H9 (cell line): Measurements from ENCODE around the gene ANKIB1. TPM values are rescaled to one million over a fixed set of nuclear protein-coding genes. Genes with fewer than 3 reads are reported as not detected.

Experiments
- DNase-seq: peaks from one replicate; pipeline ENCODE4 v3.0.0-alpha.2; 2017
- H2AFZ ChIP-seq: one replicate; pipeline ENCODE4 v1.6.1; 2013; ENCODE audit warnings: mild to moderate bottlenecking, low read length, control low read depth, moderate library complexity
- H2AK5ac ChIP-seq: 2 replicates; pipeline ENCODE4 v1.6.1; 2013; ENCODE audit warnings: low read length, control low read depth, mixed read lengths; ENCODE audit not compliant: insufficient read length
- H2BK120ac ChIP-seq: one replicate; pipeline ENCODE4 v1.6.1; 2013; ENCODE audit warnings: low read depth, mild to moderate bottlenecking, low read length, control low read depth, inconsistent platforms; ENCODE audit not compliant: poor library complexity, severe bottlenecking
- H2BK12ac ChIP-seq: 2 replicates; pipeline ENCODE4 v1.6.1; 2013; ENCODE audit warnings: low read length, control low read depth, mixed read lengths, low read depth; ENCODE audit not compliant: insufficient read length
- H2BK15ac ChIP-seq: 2 replicates; pipeline ENCODE4 v1.6.1; 2013; ENCODE audit warnings: low read depth, low read length, control low read depth
- H2BK20ac ChIP-seq: one replicate; pipeline ENCODE4 v1.6.1; 2013; ENCODE audit warnings: low read depth, mild to moderate bottlenecking, low read length, control low read depth, inconsistent platforms; ENCODE audit not compliant: poor library complexity, severe bottlenecking
- H2BK5ac ChIP-seq: 2 replicates; pipeline ENCODE4 v1.6.1; 2013; ENCODE audit warnings: low read length, control low read depth, mixed read lengths; ENCODE audit not compliant: insufficient read length
- H3K14ac ChIP-seq: 2 replicates; pipeline ENCODE4 v1.6.1; 2013; ENCODE audit warnings: low read length, control low read depth; ENCODE audit not compliant: insufficient read depth
- H3K18ac ChIP-seq: 2 replicates; pipeline ENCODE4 v1.6.1; 2013; ENCODE audit warnings: low read depth, mild to moderate bottlenecking, mixed read lengths, low read length, control low read depth; ENCODE audit not compliant: insufficient read length
- H3K23ac ChIP-seq: 2 replicates; pipeline ENCODE4 v1.6.1; 2013; ENCODE audit warnings: low read length, control low read depth, mixed read lengths, low read depth; ENCODE audit not compliant: insufficient read length
- H3K23me2 ChIP-seq: 2 replicates; pipeline ENCODE4 v1.6.1; 2013; ENCODE audit warnings: low read depth, mild to moderate bottlenecking, mixed read lengths, low read length, control low read depth; ENCODE audit not compliant: insufficient read length, poor library complexity, severe bottlenecking
- H3K27ac ChIP-seq: 2 replicates; pipeline ENCODE4 v1.5.1; 2013; ENCODE audit warnings: low read length, control low read depth, mixed read lengths, low read depth; ENCODE audit not compliant: insufficient read length
- H3K27me3 ChIP-seq: 2 replicates; pipeline ENCODE4 v1.6.1; 2013; ENCODE audit warnings: low read length, control low read depth, inconsistent platforms; ENCODE audit not compliant: insufficient read depth
- H3K4ac ChIP-seq: 2 replicates; pipeline ENCODE4 v1.6.1; 2013; ENCODE audit warnings: low read depth, mild to moderate bottlenecking, control low read depth, inconsistent platforms, low read length, moderate library complexity
- H3K4me1 ChIP-seq: 2 replicates; pipeline ENCODE4 v1.6.1; 2013; ENCODE audit warnings: low read length, control low read depth, inconsistent platforms; ENCODE audit not compliant: insufficient read depth
- H3K4me2 ChIP-seq: 2 replicates; pipeline ENCODE4 v1.6.1; 2013; ENCODE audit warnings: low read length, control low read depth, mixed read lengths; ENCODE audit not compliant: insufficient read length, insufficient read depth
- H3K56ac ChIP-seq: 2 replicates; pipeline ENCODE4 v1.6.1; 2013; ENCODE audit warnings: low read depth, mild to moderate bottlenecking, mixed read lengths, low read length, control low read depth; ENCODE audit not compliant: insufficient read length
- H3K79me1 ChIP-seq: 2 replicates; pipeline ENCODE4 v1.6.1; 2013; ENCODE audit warnings: low read depth, mild to moderate bottlenecking, moderate library complexity, low read length, control low read depth, inconsistent platforms; ENCODE audit not compliant: insufficient read depth, poor library complexity, severe bottlenecking
- H3K79me2 ChIP-seq: 2 replicates; pipeline ENCODE4 v1.6.1; 2013; ENCODE audit warnings: low read length, control low read depth, inconsistent platforms; ENCODE audit not compliant: insufficient read depth
- H3K9ac ChIP-seq: 2 replicates; pipeline ENCODE4 v1.6.1; 2013; ENCODE audit warnings: low read length, control low read depth, mixed read lengths; ENCODE audit not compliant: insufficient read length; ENCODE audit errors: extremely low read depth
- H3K9me3 ChIP-seq: one replicate; pipeline ENCODE4 v1.6.1; 2013; ENCODE audit warnings: low read depth, low read length, inconsistent platforms; ENCODE audit not compliant: control insufficient read depth
- H3T11ph ChIP-seq: one replicate; pipeline ENCODE4 v1.6.1; 2013; ENCODE audit warnings: mild to moderate bottlenecking, low read length, control low read depth, inconsistent platforms
- H4K20me1 ChIP-seq: one replicate; pipeline ENCODE4 v1.6.1; 2013; ENCODE audit not compliant: control insufficient read depth, insufficient read length, insufficient read depth
- H4K5ac ChIP-seq: 2 replicates; pipeline ENCODE4 v1.6.1; 2013; ENCODE audit warnings: low read depth, mild to moderate bottlenecking, mixed read lengths, low read length, control low read depth; ENCODE audit not compliant: insufficient read length
- H4K8ac ChIP-seq: replicated peaks from 2 replicates; pipeline ENCODE4 v1.6.1; 2013; ENCODE audit warnings: low read length, control low read depth, mixed read lengths, low read depth; ENCODE audit not compliant: insufficient read length
- H4K91ac ChIP-seq: 2 replicates; pipeline ENCODE4 v1.6.1; 2013; ENCODE audit warnings: low read depth, mild to moderate bottlenecking, moderate library complexity, mixed read lengths, low read length, control low read depth; ENCODE audit not compliant: insufficient read length
- H3K27ac Mint-ChIP-seq, 3 experiments: 2 replicates in 2 of 3; 3 replicates in 1 of 3; pipeline ENCODE4 v1.8.0; 2020 to 2021; ENCODE audit warnings: mixed read lengths in 3 of 3, mild to moderate bottlenecking in 1 of 3, moderate library complexity in 1 of 3
- H3K27me3 Mint-ChIP-seq: 2 replicates; pipeline ENCODE4 v1.8.0; 2021; ENCODE audit warnings: low read depth, mild to moderate bottlenecking, moderate library complexity, mixed read lengths
- H3K36me3 Mint-ChIP-seq, 3 experiments: 2 replicates in 2 of 3; 3 replicates in 1 of 3; pipeline ENCODE4 v1.8.0; 2020 to 2021; ENCODE audit warnings: low read depth in 3 of 3, mixed read lengths in 3 of 3; ENCODE audit not compliant: insufficient read depth in 1 of 3
- H3K4me1 Mint-ChIP-seq, 2 experiments: 2 replicates each; pipeline ENCODE4 v1.8.0; 2020; ENCODE audit warnings: mixed read lengths in 2 of 2
- H3K4me3 Mint-ChIP-seq, 2 experiments: 2 replicates in 1 of 2; 3 replicates in 1 of 2; pipeline ENCODE4 v1.8.0; 2020 to 2021; ENCODE audit warnings: mild to moderate bottlenecking in 2 of 2, mixed read lengths in 2 of 2, moderate library complexity in 1 of 2
- H3K9me3 Mint-ChIP-seq, 2 experiments: 2 replicates in 1 of 2; 3 replicates in 1 of 2; pipeline ENCODE4 v1.8.0; 2020; ENCODE audit warnings: mild to moderate bottlenecking in 2 of 2, mixed read lengths in 2 of 2, moderate library complexity in 1 of 2
- CTCF ChIP-seq: fragments of 200-600 bp; sonication (generic); conservative IDR thresholded peaks from 3 replicates; pipeline ENCODE4 v1.8.0; 2021; ENCODE audit warnings: antibody characterized with exemption, mild to moderate bottlenecking
- WGBS: extraction: QIAGEN DNeasy Blood & Tissue Kit; methylation state at CpG from one replicate; pipeline ENCODE4 v1.1.7; 2013; ENCODE audit warnings: missing lambda C conversion rate, low lambda C conversion rate, mixed read lengths; ENCODE audit not compliant: insufficient read length; ENCODE audit errors: extremely low coverage; 5-methylcytosine and 5-hydroxymethylcytosine counted together
- total RNA-seq: library from RNA; stranded (reverse); gene quantifications from 2 replicates; pipeline ENCODE4 v1.2.1, GENCODE V29; 2021

ANKIB1 gene
- total RNA-seq, 1 experiment from 2014 or later: 42.0 TPM

DNA sequence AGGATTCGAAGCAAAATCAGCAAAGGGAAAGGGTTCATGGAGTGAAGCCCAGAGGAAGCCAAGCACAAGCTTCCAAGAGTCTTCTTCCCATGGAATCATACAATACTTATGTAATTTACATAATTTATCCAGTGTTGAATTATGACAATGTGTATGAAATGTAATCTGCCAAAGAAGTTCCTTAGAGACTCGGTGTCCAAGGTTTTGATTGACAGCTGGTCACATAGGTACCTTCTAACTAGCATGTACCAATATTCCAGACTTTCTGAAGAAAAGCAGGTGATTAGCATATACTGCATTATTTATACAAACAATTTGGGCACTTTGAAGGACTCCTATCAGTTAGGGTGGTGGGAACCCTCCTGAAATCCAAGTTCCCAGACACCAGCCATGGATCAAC lies 35.3 kb downstream of the ANKIB1 start:
- Histone ChIP-seq H2AFZ (no peak overlapping the region), H3K56ac (no peak overlapping the region), H3K18ac (no peak overlapping the region), H3K4me1 (peaks cover 2% of the 10 kb centered on the region; the same call in 1 of the 2 replicates), H3K9ac (no peak overlapping the region), H3T11ph (no peak overlapping the region), H3K14ac (no peak overlapping the region), H4K8ac (no peak overlapping the region), H3K23ac (no peak overlapping the region), H3K23me2 (no peaks in the 10 kb centered on the region), H3K4ac (no peak overlapping the region), H4K20me1 (no peaks in the 10 kb centered on the region), H3K27me3 (no peaks in the 10 kb centered on the region), H4K91ac (no peak overlapping the region), H3K79me1 (peaks cover 3% of the 10 kb centered on the region), H4K5ac (no peak overlapping the region), H3K27ac (no peak overlapping the region), H2BK5ac (no peak overlapping the region), H2AK5ac (no peak overlapping the region), H2BK12ac (no peak overlapping the region), H2BK15ac (no peak overlapping the region), H2BK20ac (no peak overlapping the region), H3K4me2 (no peak overlapping the region), H3K9me3 (no peaks in the 10 kb centered on the region), H3K79me2 (peaks cover 2% of the 10 kb centered on the region; the same call in 1 of the 2 replicates), H2BK120ac (no peak overlapping the region)
- peaks cover 5 to 8% (median 6%) of the 10 kb centered on the region in 3 experiments; a peak in 6 of 7 replicates for H3K36me3 Mint-ChIP-seq
- H3K9me3 Mint-ChIP-seq: peaks cover 0 to 5% of the 10 kb centered on the region in 2 experiments; a peak in 2 of 5 replicates
- peaks cover 18 to 21% of the 10 kb centered on the region in 2 experiments for H3K4me1 Mint-ChIP-seq
- H3K27ac Mint-ChIP-seq: no peak overlapping the region
- TF ChIP-seq CTCF: no peak
- no peaks in the 10 kb centered on the region for H3K27me3 Mint-ChIP-seq
- no CpG with 5 or more reads among the region's 2 CpGs for WGBS
- H3K4me3 Mint-ChIP-seq: no peak overlapping the region
- no peak for DNase-seq
